Hematopoietic multipotent progenitor cell treated with erythropoietin and hydrocortisone succinate and interleukin-3 and kit ligand, for 8 days (in vitro differentiated cells): Measurements from ENCODE around the gene PHKB.
"Not testable (repeated sequence)": the region's sequence is repeated elsewhere in the genome, so short reads cannot be mapped to it uniquely, and the experiment has no call there.

ENCODE experiments used
- DNase-seq: peaks from one replicate; pipeline ENCODE4 v3.0.0-alpha.2; 2015

PHKB gene

GRCh38 chr16:47460711-47461597, at the start of gene PHKB, which contains the start of gene ITFG1:
Gene PHKB, plus strand, starts transcription at chr16:47461331. Its CDS starts 20 bp downstream, at chr16:47461351.
Gene ITFG1, minus strand, starts transcription at chr16:47461063. Its CDS starts 18 bp downstream, at chr16:47461045.
- peak; percentile 88 for DNase-seq

DNA sequence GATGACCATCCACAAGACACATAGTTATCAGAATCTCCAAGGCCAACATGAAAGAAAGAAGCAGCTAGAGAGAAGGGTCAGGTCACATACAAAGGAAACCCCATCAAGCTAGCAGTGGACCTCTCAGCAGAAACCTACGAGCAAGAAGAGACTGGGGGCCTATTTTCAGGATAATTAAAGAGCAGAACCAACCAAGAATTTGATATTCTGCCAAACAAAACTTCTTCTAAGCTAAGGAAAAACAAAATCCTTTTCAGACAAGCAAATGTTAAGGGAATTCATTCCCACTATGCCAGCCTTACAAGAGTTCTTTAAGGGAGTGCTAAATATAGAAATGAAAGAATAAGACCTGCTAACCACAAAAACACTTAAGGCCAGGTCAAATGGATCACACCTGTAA, 48.1 kb upstream of the PHKB start:
- no peak for DNase-seq

DNA sequence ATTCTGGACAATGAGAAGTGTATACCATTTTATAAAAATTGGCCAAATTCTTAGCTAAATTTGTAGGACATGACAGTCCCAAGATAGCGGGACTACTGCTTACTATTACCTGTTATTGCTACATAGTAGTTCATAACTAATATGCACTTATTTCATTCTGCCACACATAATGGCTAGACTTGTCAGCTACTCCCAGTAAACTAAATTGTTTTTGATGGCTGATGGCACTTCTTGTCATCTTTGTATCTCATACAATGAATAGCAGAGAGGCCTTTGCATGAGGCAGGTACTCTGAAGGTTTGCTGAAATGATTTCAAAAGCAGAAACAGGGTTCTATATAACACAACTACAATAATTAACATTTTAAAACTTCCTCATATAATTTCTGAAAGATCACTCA, 44.3 kb upstream of the PHKB start:
- no peak for DNase-seq

- DNase-seq: no peak
Observed at GRCh38 chr16:47424846-47425245, 36.3 kb upstream of the PHKB start.

DNA sequence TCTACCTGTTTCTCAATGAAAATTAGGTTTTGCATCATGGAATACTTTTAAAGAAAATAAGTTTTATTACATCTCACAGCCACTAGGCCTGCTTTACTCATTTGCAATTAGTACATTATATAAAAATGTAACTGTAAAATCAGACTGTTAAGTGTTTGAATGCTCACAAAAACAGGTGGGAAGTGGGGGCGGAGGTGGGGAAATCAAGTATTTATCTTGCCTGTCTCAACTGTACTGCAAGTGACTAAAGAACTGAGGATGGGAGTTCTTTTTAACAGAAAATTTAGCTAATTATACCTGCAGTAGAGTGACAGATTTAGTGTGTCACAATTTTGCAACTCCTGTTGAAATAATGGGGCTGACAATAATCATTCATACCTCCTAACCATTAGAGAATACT, 34.3 kb upstream of the PHKB start:
- no peak for DNase-seq

- no peak for DNase-seq
Observed at GRCh38 chr16:47431960-47432359, 29.2 kb upstream of the PHKB start.

DNA sequence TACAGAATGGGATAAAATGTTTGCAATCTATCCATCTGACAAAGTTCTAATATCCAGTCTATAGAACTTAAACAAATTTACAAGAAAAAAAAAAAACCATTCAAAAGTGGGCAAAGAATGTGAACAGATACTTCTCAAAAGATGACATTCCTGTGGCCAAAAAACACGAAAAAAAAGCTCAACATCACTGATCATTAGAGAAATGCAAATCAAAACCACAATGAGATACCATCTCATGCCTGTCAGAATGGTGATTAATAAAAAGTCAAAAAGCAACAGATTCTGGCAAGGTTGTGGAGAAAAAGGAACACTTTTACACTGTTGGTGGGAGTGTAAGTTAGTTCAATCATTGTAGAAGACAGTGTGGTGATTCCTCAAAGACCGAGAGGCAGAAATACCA, 26.9 kb upstream of the PHKB start:
- not testable (repeated sequence) for DNase-seq

DNA sequence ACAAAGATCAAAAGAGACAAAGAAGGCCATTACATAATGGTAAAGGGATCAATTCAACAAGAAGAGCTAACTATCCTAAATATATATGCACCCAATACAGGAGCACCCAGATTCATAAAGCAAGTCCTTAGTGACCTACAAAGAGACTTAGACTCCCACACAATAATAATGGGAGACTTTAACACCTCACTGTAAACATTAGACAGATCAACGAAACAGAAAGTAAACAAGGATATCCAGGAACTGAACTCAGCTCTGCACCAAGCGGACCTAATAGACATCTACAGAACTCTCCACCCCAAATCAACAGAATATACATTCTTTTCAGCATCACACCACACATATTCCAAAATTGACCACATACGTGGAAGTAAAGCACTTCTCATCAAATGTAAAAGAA, 21.1 kb upstream of the PHKB start:
- DNase-seq: not testable (repeated sequence)

DNA sequence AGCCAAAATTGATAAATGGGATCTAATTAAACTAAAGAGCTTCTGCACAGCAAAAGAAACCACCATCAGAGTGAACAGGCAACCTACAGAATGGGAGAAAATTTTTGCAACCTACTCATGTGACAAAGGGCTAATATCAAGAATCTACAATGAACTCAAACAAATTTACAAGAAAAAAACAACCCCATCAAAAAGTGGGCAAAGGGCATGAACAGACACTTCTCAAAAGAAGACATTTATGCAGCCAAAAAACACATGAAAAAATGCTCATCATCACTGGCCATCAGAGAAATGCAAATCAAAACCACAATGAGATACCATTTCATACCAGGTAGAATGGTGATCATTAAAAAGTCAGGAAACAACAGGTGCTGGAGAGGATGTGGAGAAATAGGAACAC, 18.2 kb upstream of the PHKB start:
- not testable (repeated sequence) for DNase-seq

DNA sequence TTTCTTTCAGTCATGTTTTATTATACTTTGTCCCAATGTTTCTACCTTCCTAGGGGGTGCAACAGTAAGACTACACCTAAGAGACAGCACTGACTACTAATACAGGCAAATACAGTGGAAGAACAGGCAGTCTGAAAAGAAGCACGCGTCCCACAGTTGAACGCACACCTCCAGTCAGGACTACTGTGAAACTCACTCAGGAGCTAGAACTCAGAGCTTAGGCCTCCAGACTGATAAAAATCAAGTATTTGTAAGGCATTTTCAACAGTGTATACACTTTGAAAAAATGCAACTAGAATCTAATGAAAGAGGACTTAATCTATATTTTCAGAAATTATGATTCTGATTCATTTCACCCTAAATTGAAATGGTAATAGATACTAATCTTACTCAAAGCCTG, 14.7 kb upstream of the PHKB start:
- DNase-seq: no peak

- peak; percentile 48 for DNase-seq
Observed at GRCh38 chr16:47448830-47449575, 12.1 kb upstream of the PHKB start.

GRCh38 chr16:47449788-47450187, 11.3 kb upstream of the PHKB start:
- DNase-seq: no peak

GRCh38 chr16:47458331-47458730, 2.8 kb upstream of the PHKB start:
- no peak for DNase-seq

DNA sequence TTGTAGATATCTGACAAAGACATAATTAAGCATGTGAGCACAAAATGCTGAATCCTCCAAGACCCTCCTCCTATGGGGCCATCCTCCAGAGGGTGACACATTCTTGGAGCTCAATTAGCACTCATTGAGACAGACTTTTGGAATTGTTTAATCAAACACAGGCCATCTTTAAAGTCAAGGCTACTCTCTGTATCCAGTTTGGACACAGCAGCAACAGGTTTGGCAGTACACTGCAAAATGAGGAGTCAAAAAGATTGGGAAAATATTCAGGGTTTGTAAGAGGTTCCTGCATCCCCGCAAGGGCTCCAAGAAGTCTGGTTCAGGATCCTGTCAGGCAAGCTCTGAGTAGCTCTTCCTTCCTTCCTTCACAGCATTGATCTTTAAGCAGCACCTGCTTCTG, 1.5 kb upstream of the PHKB start:
- DNase-seq: peak; percentile 4

DNA sequence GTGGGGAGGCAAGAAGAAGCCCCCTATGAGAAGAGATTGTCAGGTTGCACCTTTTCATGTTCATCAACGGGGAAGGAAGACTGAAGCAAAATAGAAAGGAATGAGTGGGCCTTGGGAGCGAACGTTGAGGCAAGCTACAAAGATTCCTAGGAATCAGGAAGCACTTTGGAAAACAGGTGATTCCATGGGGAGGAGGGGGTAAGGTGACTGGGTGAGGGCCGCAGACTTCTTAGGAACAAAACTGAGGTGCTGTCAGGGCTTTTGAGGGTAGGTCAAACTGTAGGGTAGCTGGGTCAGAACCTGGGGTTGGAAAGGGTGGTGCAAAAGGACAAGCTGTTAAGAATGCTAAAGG, 796 bp upstream of the PHKB start:
- DNase-seq: no peak

DNA sequence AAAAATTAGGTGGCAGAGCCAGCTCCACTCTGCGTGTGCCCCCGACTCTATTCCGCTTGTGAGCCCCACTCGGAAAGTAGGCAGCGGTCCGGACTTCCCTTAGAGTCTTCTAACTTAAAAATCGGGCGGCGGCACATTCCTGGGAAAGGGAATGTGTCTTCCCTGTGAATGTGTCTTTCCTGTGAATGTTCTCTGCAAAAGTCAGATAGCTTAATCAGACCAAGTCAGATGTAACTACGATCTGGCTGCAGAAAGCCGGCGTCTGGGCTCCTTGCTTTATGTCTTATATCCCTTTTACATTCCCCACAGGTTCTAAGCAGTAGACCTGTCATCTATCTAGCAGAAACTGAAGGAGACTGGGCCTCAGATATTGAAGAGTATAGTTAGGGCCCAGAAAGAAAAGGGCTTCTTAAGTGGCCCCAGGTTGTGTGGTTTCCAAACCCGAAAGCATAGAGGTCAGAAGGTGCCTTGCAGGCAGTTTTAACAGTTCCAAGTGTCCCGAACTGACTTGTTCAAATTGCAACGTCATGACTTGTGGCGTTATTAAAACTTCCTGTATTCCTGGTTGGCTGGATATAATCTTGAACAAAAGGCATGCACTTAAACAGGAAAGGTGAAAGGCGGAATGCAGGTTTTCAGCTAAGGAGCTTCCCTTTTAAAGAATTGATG, 601 bp downstream of the PHKB start:
- peak; percentile 91 for DNase-seq

GRCh38 chr16:47463771-47464624, 2.9 kb downstream of the PHKB start:
- no peak for DNase-seq

DNA sequence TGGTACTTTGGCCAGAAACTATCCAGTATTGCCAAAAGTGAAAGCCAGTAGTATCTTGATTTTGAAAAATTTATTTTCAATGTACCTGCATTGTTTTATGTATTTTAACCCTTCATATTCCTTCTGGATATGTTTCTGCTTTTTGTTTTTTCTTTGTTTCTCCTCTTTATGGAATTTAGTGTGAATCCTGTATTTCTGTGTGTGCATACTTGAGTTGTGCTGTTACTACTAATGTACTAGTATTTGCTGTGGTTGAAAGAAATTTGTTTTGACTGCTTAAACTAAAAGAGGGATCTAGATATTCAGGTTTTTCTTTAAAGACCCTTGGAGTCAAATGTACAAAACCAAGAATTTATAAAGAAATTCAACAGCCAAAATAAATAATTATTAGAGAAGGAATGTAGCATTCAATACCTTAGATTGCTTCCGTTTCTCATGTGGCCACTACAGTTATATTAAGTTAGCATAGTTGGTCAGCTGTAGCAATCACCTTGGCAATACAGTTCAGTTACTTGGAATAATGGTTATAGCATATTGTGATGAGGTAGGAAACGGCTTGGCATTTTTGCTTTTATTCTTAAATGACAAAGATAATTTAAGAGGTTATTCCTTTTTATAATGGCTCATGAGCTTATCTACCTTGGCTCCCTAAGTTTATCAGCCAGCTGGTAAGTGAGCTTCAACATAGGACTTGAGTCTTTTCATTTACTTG, 4.9 kb downstream of the PHKB start:
- no peak for DNase-seq

GRCh38 chr16:47467501-47467900, 6.4 kb downstream of the PHKB start:
- peak; percentile 38 for DNase-seq

GRCh38 chr16:47468070-47468689, 7.0 kb downstream of the PHKB start:
- DNase-seq: peak; percentile 88

GRCh38 chr16:47469227-47469626, 8.1 kb downstream of the PHKB start:
- no peak for DNase-seq
